SH-SY5Y (cell line): Measurements from ENCODE around the gene GXYLT2.

ENCODE experiments used
- GATA2 ChIP-seq: IDR thresholded peaks from 2 replicates; pipeline ENCODE4 v1.6.1; 2011; ENCODE audit warnings: mild to moderate bottlenecking, low read depth, low read length
- GATA3 ChIP-seq: IDR thresholded peaks from 2 replicates; pipeline ENCODE4 v1.6.1; 2011; ENCODE audit warnings: low read depth, mild to moderate bottlenecking, low read length, moderate library complexity

DNA sequence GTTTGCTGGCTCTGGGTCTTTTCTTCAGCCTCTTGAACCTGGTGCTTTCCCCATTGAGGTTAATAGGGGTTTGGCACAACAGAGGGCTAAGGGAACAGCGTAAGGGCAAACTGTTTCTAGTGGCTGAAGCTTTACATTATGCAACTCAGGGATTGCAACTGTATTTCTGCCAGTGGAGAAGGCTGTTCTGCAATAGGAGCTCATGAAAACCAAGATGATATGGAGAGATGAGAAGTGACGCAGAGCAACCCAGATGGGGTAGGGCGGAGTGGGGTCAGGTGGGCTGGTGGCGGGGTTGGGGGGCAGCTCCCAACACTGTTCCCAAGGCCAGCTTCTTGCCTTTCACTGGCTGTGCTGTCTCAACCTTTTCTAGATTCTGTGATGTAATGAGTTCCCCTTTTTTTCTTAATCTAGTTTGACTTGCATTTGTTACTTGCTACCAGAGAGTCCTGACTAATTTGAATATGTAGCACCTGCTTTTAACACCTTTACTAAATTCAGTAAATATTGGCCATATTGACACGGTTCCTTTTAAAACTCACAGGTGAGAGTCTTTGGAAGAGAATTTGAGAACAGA is 7.2 kb downstream of the GXYLT2 start:
- TF ChIP-seq GATA2 (no peak), GATA3 (no peak)
